Measurements from ENCODE around the gene NR3C1. TPM values are rescaled to one million over a fixed set of nuclear protein-coding genes. Genes with fewer than 3 reads are reported as not detected.
A peak's percentile ranks its signal among the peaks of the same experiment; 100 is the strongest.

NR3C1 gene
- total and polyA plus RNA-seq, 4 donors = 16.0 to 105 (median 39.0) TPM

- 96 to 97% methylated on average over 4 of the region's 4 CpGs for WGBS, 2 donors
- DNase-seq (no peak), ATAC-seq (ENCODE audit: low FRiP score) (no peak)
- intact Hi-C loops (cut with DNase I) = no loop called here
- H3K27me3 ChIP-seq (ENCODE audit: control insufficient read depth in 1 of 2, insufficient read depth in 2 of 2, low read length in 1 of 2) = no peaks in the 10 kb centered on the region
- H3K36me3 ChIP-seq (ENCODE audit: control insufficient read depth in 1 of 2, insufficient read depth in 2 of 2, low read length in 1 of 2) = no peaks in the 10 kb centered on the region
- peaks cover 0 to 8% of the 10 kb centered on the region in 2 donors for H3K4me1 ChIP-seq (ENCODE audit: control insufficient read depth in 1 of 2, insufficient read depth in 2 of 2, low read length in 2 of 2)
- H3K27ac ChIP-seq (ENCODE audit: low read depth in 1 of 2, low read length in 2 of 2) = no peak overlapping the region
- H3K9me3 ChIP-seq (ENCODE audit: control insufficient read depth, low read length) = no peaks in the 10 kb centered on the region
- no peak overlapping the region for H3K4me3 ChIP-seq (ENCODE audit: low read length in 2 of 2)
Measured at GRCh38 chr5:143251946-143252345, 151.5 kb downstream of the NR3C1 start.

DNA sequence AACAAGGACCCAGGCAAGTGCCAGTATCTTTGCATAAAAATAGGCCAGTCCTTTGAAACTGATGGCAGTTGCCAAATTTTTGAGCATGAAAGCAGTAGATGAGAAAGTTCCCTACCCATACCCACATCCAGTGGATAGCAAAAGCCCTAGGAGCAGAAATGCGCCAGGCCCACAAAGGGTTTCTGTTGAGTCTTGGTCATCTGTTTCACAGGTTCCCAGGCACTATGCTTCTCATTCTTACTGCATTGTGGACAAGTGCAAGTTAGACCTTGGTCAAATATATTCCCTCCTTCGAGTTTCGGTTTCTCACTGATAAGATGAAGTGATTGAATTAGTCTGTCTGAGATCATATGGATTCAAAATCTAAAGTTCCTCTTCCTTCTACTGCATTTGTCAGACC is 152.3 kb downstream of the NR3C1 start:
- DNase-seq (no peak), ATAC-seq (ENCODE audit: low FRiP score) (no peak)
- WGBS, 2 donors = 93 to 95% methylated on average over 3 of the region's 3 CpGs
- Histone ChIP-seq H3K9me3 (ENCODE audit: control insufficient read depth, low read length) (no peaks in the 10 kb centered on the region), H3K4me1 (ENCODE audit: control insufficient read depth in 1 of 2, insufficient read depth in 2 of 2, low read length in 2 of 2) (peaks cover 0 to 8% of the 10 kb centered on the region in 2 donors), H3K36me3 (ENCODE audit: control insufficient read depth in 1 of 2, insufficient read depth in 2 of 2, low read length in 1 of 2) (no peaks in the 10 kb centered on the region), H3K27ac (ENCODE audit: low read depth in 1 of 2, low read length in 2 of 2) (no peak overlapping the region), H3K4me3 (ENCODE audit: low read length in 2 of 2) (no peak overlapping the region), H3K27me3 (ENCODE audit: control insufficient read depth in 1 of 2, insufficient read depth in 2 of 2, low read length in 1 of 2) (no peaks in the 10 kb centered on the region)
- intact Hi-C loops (cut with DNase I) = no loop called here

DNA sequence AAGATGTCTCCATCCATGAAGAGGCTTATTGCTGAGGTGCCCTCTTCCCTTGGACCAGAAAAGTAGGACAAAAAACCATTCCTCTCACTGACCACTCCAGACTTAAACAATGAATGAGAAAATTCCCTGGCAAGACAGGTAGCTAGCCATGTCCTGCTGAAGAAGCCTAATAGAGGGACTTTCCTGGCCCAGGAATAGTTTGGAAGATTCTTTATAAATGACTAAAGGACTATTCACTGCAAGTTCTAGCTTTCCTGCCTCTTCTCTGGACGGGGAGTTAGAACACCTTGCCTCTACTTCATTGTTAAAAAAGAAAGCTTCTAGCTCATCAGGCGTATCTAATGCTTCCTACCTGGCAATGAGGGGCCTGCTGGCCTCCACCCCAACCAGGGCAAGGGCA is 153.6 kb downstream of the NR3C1 start:
- WGBS, 2 donors = 89 to 98% methylated on average over 2 of the region's 2 CpGs
- no peaks in the 10 kb centered on the region for H3K9me3 ChIP-seq (ENCODE audit: control insufficient read depth, low read length)
- no peak overlapping the region for H3K4me3 ChIP-seq (ENCODE audit: low read length in 2 of 2)
- H3K4me1 ChIP-seq (ENCODE audit: control insufficient read depth in 1 of 2, insufficient read depth in 2 of 2, low read length in 2 of 2) = peaks cover 0 to 8% of the 10 kb centered on the region in 2 donors
- H3K27ac ChIP-seq (ENCODE audit: low read depth in 1 of 2, low read length in 2 of 2) = no peak overlapping the region
- no peaks in the 10 kb centered on the region for H3K36me3 ChIP-seq (ENCODE audit: control insufficient read depth in 1 of 2, insufficient read depth in 2 of 2, low read length in 1 of 2)
- no peak for DNase-seq
- intact Hi-C loops (cut with DNase I) = no loop called here
- no peak for ATAC-seq (ENCODE audit: low FRiP score)
- no peaks in the 10 kb centered on the region for H3K27me3 ChIP-seq (ENCODE audit: control insufficient read depth in 1 of 2, insufficient read depth in 2 of 2, low read length in 1 of 2)

DNA sequence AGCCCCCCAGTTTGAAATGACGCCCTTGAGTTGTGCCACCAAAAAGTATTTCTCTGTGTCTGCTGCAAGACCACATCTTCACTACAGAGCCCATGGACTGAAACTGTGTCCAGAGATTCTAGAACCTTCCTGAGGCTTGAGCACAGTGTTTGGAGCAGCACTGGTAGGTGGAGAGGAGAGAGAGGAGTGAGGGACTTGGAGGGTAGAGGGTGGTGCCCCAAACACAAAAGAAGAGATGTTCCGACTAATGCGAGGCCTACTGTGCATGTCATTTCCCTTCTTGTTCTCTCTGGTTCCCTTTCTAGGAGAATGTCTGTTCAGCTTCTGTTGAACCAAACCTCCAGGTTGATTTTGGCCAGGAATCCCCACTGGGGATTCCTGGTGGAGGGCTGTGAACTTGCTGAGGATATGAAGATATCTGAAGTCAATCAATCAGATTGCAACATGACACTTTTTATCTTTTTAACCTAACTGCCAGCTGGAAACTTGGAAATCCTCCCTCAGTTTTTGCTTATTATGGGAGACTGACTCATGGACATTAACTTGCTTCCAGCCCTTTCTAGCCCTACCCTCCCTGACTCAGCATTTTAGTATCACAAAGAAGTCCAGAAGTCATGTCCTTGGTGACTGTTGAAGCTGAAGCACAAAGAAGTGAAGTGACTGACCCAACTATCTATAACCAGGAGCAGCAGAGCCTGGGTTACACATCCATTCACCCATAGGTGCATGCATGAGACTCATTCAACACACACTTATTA is 154.5 kb downstream of the NR3C1 start:
- no peak overlapping the region for H3K27ac ChIP-seq (ENCODE audit: low read depth in 1 of 2, low read length in 2 of 2)
- ATAC-seq (ENCODE audit: low FRiP score) (peak; percentile 75), DNase-seq (no peak)
- H3K36me3 ChIP-seq (ENCODE audit: control insufficient read depth in 1 of 2, insufficient read depth in 2 of 2, low read length in 1 of 2) = no peaks in the 10 kb centered on the region
- intact Hi-C loops (cut with DNase I) = no loop called here
- no peak overlapping the region for H3K4me3 ChIP-seq (ENCODE audit: low read length in 2 of 2)
- H3K9me3 ChIP-seq (ENCODE audit: control insufficient read depth, low read length) = no peaks in the 10 kb centered on the region
- H3K27me3 ChIP-seq (ENCODE audit: control insufficient read depth in 1 of 2, insufficient read depth in 2 of 2, low read length in 1 of 2) = no peaks in the 10 kb centered on the region
- WGBS, 2 donors = 47 to 53% methylated on average over 3 of the region's 3 CpGs
- H3K4me1 ChIP-seq (ENCODE audit: control insufficient read depth in 1 of 2, insufficient read depth in 2 of 2, low read length in 2 of 2) = peaks cover 0 to 8% of the 10 kb centered on the region in 2 donors

- Histone ChIP-seq H3K4me3 (ENCODE audit: low read length in 2 of 2) (no peak overlapping the region), H3K9me3 (ENCODE audit: control insufficient read depth, low read length) (no peaks in the 10 kb centered on the region), H3K36me3 (ENCODE audit: control insufficient read depth in 1 of 2, insufficient read depth in 2 of 2, low read length in 1 of 2) (no peaks in the 10 kb centered on the region), H3K27me3 (ENCODE audit: control insufficient read depth in 1 of 2, insufficient read depth in 2 of 2, low read length in 1 of 2) (no peaks in the 10 kb centered on the region), H3K27ac (ENCODE audit: low read depth in 1 of 2, low read length in 2 of 2) (no peak overlapping the region), H3K4me1 (ENCODE audit: control insufficient read depth in 1 of 2, insufficient read depth in 2 of 2, low read length in 2 of 2) (peaks cover 2 to 8% of the 10 kb centered on the region in 2 donors)
- no peak for ATAC-seq (ENCODE audit: low FRiP score)
- intact Hi-C loops (cut with DNase I) = no loop called here
- no peak for DNase-seq
- WGBS, 2 donors = 79 to 85% methylated on average over 3 of the region's 3 CpGs
Measured at GRCh38 chr5:143248391-143248790, 155.1 kb downstream of the NR3C1 start.

DNA sequence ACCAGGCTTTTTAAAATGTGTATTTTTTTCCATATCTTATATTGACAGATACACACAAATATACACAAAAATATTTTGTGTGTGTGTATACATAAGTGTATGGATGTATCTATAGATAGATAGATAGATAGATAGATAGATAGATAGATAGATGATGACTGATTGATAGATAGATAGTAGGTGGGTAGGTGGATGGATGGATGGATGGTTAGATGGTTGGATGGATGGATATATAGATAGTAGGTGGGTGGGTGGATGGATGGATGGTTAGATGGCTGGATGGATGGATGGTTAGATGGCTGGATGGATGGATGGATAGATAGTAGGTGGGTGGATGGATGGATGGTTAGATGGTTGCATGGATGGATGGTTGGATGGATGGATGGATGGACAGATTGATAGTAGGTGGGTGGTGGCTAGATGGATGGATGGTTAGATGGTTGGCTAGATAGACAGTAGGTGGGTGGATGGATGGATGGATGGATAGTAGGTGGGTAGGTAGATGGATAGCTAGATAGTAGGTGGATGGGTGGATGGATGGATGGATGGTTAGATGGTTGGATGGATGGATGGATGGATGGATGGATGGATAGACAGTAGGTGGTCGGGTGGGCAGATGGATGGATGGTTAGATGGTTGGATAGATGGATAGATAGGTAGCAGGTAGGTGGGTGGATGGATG is 156.2 kb downstream of the NR3C1 start:
- intact Hi-C loops (cut with DNase I) = no loop called here
- no peak for DNase-seq
- H3K27me3 ChIP-seq (ENCODE audit: control insufficient read depth in 1 of 2, insufficient read depth in 2 of 2, low read length in 1 of 2) = no peaks in the 10 kb centered on the region
- WGBS, 2 donors = 99 to 100% methylated on average over 1 of the region's 1 CpG
- peaks cover 2 to 8% of the 10 kb centered on the region in 2 donors for H3K4me1 ChIP-seq (ENCODE audit: control insufficient read depth in 1 of 2, insufficient read depth in 2 of 2, low read length in 2 of 2)
- ATAC-seq (ENCODE audit: low FRiP score) = no peak
- no peaks in the 10 kb centered on the region for H3K9me3 ChIP-seq (ENCODE audit: control insufficient read depth, low read length)
- H3K4me3 ChIP-seq (ENCODE audit: low read length in 2 of 2) = no peak overlapping the region
- no peaks in the 10 kb centered on the region for H3K36me3 ChIP-seq (ENCODE audit: control insufficient read depth in 1 of 2, insufficient read depth in 2 of 2, low read length in 1 of 2)
- no peak overlapping the region for H3K27ac ChIP-seq (ENCODE audit: low read depth in 1 of 2, low read length in 2 of 2)

- H3K36me3 ChIP-seq (ENCODE audit: control insufficient read depth in 1 of 2, insufficient read depth in 2 of 2, low read length in 1 of 2) = no peaks in the 10 kb centered on the region
- H3K4me1 ChIP-seq (ENCODE audit: control insufficient read depth in 1 of 2, insufficient read depth in 2 of 2, low read length in 2 of 2) = peaks cover 2 to 8% of the 10 kb centered on the region in 2 donors
- no peaks in the 10 kb centered on the region for H3K27me3 ChIP-seq (ENCODE audit: control insufficient read depth in 1 of 2, insufficient read depth in 2 of 2, low read length in 1 of 2)
- H3K4me3 ChIP-seq (ENCODE audit: low read length in 2 of 2) = no peak overlapping the region
- ATAC-seq (ENCODE audit: low FRiP score) (no peak), DNase-seq (no peak)
- WGBS, 2 donors = 72 to 83% methylated on average over 11 of the region's 11 CpGs
- no peaks in the 10 kb centered on the region for H3K9me3 ChIP-seq (ENCODE audit: control insufficient read depth, low read length)
- H3K27ac ChIP-seq (ENCODE audit: low read depth in 1 of 2, low read length in 2 of 2) = no peak overlapping the region
- intact Hi-C loops (cut with DNase I) = no loop called here
Measured at GRCh38 chr5:143245929-143246561, 157.4 kb downstream of the NR3C1 start.

DNA sequence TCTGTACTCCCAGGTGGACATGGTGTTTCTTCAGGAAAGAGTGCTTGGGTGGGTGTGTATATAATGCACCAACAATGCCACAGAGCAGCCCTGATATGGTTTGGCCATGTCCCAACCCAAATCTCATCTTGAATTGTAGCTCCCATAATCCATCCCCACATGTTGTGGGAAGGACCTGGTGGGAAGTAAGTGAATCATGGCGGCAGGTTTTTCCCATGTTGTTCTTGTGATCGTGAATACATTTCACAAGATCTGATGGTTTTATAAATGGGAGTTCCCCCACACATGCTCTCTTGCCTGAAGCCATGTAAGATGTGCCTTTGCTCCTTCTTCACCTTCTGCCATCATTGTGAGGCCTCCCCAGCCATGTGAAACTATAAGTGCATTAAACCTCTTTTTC is 158.5 kb downstream of the NR3C1 start:
- H3K27ac ChIP-seq (ENCODE audit: low read depth in 1 of 2, low read length in 2 of 2) = no peak overlapping the region

More for the DNA sequence above, 158.5 kb downstream of the NR3C1 start:
- DNase-seq = no peak
- intact Hi-C loops (cut with DNase I) = no loop called here
- Histone ChIP-seq H3K36me3 (ENCODE audit: control insufficient read depth in 1 of 2, insufficient read depth in 2 of 2, low read length in 1 of 2) (no peaks in the 10 kb centered on the region), H3K4me3 (ENCODE audit: low read length in 2 of 2) (no peak overlapping the region), H3K27me3 (ENCODE audit: control insufficient read depth in 1 of 2, insufficient read depth in 2 of 2, low read length in 1 of 2) (no peaks in the 10 kb centered on the region), H3K4me1 (ENCODE audit: control insufficient read depth in 1 of 2, insufficient read depth in 2 of 2, low read length in 2 of 2) (peaks cover 2 to 8% of the 10 kb centered on the region in 2 donors), H3K9me3 (ENCODE audit: control insufficient read depth, low read length) (no peaks in the 10 kb centered on the region)
- ATAC-seq (ENCODE audit: low FRiP score) = no peak
- 71 to 98% methylated on average over 2 of the region's 2 CpGs for WGBS, 2 donors

Data from aorta (tissue), 5 donors.